ENCODE measurements around the gene IFNA2.

GRCh38 chr9:21381448-21382339 is 3.5 kb downstream of the IFNA2 start:
- TF ChIP-seq MAX (IDR thresholded peaks at IDR 0.05; ENCODE audit: low read depth, low read length), result no peak
- TF ChIP-seq CTCF (IDR thresholded peaks at IDR 0.05; ENCODE audit: low read depth, low read length), result no peak
